GM19240 (cell line): ENCODE results near the gene ADAM19.

Source experiments
- DNase-seq: peaks from one replicate; pipeline ENCODE4 v3.0.0; 2011; ENCODE audit warnings: low spot score; ENCODE audit not compliant: insufficient read length

The ADAM19 gene, protein sequence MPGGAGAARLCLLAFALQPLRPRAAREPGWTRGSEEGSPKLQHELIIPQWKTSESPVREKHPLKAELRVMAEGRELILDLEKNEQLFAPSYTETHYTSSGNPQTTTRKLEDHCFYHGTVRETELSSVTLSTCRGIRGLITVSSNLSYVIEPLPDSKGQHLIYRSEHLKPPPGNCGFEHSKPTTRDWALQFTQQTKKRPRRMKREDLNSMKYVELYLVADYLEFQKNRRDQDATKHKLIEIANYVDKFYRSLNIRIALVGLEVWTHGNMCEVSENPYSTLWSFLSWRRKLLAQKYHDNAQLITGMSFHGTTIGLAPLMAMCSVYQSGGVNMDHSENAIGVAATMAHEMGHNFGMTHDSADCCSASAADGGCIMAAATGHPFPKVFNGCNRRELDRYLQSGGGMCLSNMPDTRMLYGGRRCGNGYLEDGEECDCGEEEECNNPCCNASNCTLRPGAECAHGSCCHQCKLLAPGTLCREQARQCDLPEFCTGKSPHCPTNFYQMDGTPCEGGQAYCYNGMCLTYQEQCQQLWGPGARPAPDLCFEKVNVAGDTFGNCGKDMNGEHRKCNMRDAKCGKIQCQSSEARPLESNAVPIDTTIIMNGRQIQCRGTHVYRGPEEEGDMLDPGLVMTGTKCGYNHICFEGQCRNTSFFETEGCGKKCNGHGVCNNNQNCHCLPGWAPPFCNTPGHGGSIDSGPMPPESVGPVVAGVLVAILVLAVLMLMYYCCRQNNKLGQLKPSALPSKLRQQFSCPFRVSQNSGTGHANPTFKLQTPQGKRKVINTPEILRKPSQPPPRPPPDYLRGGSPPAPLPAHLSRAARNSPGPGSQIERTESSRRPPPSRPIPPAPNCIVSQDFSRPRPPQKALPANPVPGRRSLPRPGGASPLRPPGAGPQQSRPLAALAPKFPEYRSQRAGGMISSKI

DNA sequence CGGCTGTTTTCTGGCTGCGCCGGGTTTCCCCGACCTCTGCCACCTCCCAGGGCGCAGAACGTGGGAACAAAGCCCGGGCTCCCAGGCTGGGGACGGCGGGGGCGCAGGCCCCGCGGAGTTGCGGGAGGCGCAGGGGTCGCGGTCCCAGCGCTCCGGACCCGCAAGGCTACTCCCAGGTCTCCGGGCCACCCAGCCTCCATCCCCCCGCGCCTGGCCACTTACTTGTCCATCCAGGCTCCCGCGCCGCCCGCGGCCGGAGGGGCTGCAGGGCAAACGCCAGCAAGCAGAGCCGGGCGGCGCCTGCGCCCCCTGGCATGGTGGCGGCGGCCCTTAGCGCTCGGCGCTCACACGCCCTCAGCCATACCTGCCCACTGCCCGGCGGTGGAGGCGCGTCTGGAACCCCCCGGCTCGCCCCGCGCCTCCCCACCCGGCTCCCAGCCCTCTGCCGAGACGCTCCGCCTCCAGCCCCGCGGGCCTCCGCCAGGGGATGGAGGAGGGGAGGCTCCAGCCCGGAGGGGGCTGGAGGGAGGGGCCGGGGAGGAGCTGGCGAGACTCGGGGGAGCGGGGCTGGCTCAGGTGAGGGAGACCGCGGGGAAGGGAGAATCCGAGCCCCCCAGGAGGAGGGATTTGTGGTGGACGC is at the start of gene ADAM19:
TSS of gene ADAM19 (minus strand) at position 395 of the 640 bp plus-strand sequence. CDS start at position 316, 79 bp downstream.
- no peak for DNase-seq

GRCh38 chr5:157624144-157624543 is 48.6 kb upstream of the ADAM19 start:
- no peak for DNase-seq

DNA sequence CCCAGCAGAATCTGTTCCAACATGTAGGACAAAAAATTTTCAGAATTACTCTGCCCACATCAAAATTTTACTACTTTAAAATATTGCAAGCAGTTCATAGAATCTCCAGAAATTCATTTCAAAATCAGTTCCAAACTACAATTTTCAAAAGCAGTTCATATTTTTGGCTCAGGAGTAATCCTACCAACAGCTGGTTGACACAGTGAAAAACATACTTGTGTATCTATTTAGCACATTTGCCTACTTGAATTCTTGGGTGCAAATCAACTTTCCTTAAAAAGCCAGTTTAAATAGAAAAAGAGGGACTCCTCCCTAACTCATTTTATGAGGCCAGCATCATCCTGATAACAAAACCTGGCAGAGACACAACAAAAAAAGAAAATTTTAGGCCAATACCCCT is 45.2 kb upstream of the ADAM19 start:
- no peak for DNase-seq

- DNase-seq, result no peak
Measured at GRCh38 chr5:157618191-157618765, 42.7 kb upstream of the ADAM19 start.

DNA sequence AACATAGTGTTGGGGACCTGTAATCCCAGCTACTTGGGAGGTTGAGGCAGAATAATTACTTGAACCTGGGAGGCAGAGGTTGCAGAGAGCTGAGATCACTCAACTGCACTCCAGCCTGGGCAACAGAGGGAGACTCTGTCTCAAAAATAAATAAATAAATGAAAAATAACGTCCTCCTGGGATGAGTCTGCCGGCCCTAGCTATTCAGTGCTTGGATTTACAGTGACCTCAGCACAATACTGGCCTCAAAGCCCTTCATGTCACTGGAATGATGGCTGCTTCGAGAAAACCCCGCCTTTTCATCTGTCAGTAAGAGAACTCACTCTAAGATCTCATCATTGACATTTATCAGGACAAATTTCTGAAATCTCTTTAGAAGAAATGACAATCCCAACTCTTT is 41.2 kb upstream of the ADAM19 start:
- DNase-seq, result no peak

- DNase-seq, result no peak
Measured at GRCh38 chr5:157613385-157614245, 38.0 kb upstream of the ADAM19 start.

DNA sequence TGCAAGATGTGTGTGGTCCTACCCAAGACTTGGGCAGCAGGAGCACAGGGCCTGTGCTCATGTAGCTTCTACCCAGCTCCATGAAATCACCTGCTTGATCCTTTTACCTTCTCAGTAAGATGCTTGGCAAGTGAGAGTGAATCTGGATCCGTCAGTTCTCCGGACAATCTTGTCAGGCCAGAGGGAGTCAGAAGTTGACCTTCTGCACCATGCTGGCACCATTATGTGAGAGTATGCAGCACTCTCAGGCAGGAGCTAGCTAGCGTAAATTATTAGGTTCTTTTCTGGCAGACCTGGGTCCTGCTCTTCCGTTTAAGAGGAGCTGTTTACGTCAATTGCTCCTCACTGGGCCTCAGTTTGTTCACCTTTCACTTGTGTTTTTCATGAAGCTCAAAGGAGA is 37.0 kb upstream of the ADAM19 start:
- DNase-seq, result no peak

- no peak for DNase-seq
Measured at GRCh38 chr5:157611571-157612476, 36.2 kb upstream of the ADAM19 start.

GRCh38 chr5:157610990-157611389 is 35.4 kb upstream of the ADAM19 start:
- no peak for DNase-seq

GRCh38 chr5:157608972-157609565 is 33.5 kb upstream of the ADAM19 start:
- no peak for DNase-seq

- DNase-seq, result no peak
Measured at GRCh38 chr5:157607371-157608161, 32.0 kb upstream of the ADAM19 start.

GRCh38 chr5:157606046-157606445 is 30.5 kb upstream of the ADAM19 start:
- no peak for DNase-seq

- no peak for DNase-seq
Measured at GRCh38 chr5:157603333-157604190, 28.0 kb upstream of the ADAM19 start.

GRCh38 chr5:157602505-157602904 is 26.9 kb upstream of the ADAM19 start:
- DNase-seq, result no peak

DNA sequence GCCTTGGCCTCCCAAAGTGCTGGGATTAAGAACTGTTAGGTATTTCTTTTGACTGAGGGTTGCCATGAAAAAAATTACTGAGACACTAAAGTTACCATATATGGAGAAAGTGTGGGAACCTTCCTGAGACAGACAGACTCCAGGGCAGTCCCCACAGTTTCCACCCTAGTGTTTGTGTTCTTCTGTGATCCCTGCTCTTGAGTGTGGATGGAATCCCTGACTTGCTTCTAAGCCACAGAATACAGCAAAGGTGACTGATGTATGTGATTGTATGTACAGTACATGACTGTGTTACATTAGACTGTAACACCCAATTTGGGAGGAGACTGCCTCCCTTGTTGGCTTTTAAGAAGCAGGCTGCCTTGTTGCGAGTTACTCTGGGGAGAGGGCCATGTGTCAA is 24.7 kb upstream of the ADAM19 start:
- DNase-seq, result no peak

DNA sequence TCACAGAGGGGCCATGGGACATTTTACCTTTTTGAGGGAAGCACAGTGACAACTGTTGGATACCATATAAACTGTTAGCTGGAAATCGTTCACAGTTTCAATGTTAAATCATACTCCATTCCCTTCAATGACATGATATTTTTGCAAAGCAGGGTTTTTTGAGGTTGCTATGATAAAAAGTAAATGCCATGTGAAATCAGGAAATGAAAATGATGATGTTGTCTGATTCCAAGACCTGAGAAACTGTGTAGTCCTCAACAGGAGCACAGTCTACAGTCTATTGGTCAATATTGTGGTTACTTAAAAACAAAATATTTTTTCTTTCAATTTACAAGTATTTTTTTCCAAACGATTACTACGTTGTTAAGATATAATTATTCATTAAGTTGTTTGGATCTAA is 24.0 kb upstream of the ADAM19 start:
- no peak for DNase-seq

DNA sequence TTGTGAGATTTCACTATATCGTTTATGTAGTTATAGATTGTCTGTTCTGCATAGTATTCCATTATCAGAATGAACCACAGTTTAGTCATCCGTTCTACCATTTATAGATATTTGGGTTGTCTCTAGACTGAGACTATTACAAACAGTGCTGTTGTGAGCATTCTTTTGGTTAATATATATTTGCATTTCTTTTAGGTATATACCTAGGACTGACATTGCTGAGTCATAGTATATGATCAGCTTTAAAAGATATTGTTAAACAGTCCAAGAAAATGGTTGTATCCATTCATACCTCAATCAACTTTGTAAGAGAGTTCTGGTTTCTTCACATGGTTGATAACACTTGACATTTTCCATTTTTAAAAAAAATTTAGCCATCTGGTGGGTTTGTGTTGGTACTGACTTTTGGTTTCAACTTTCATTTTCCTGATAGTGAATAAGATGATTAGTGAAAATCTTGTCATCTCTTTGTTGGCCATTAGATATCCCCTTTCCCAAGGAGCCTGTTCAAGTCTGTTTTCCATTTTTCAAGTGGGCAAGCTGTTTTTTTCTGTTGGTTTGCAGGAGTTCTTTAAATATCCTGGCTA is 22.9 kb upstream of the ADAM19 start:
- no peak for DNase-seq
